Muscle of leg (tissue), 11 donors: ENCODE data around the gene GPC1. TPM values are rescaled to one million over a fixed set of nuclear protein-coding genes. Genes with fewer than 3 reads are reported as not detected.

Experiments
- DNase-seq: peaks from one replicate; pipeline ENCODE4 v3.0.0; 2013
- H3K27ac ChIP-seq: one replicate; pipeline ENCODE4 v1.5.1; 2013; ENCODE audit warnings: mild to moderate bottlenecking, low read length, control low read depth
- H3K27me3 ChIP-seq: one replicate; pipeline ENCODE4 v1.6.1; 2013; ENCODE audit warnings: low read length; ENCODE audit not compliant: control insufficient read depth, insufficient read depth
- H3K36me3 ChIP-seq: one replicate; pipeline ENCODE4 v1.6.1; 2013; ENCODE audit warnings: low read length; ENCODE audit not compliant: control insufficient read depth, insufficient read depth
- H3K4me1 ChIP-seq: one replicate; pipeline ENCODE4 v1.6.1; 2013; ENCODE audit warnings: low read length; ENCODE audit not compliant: control insufficient read depth, insufficient read depth
- H3K4me3 ChIP-seq: one replicate; pipeline ENCODE4 v1.5.1; 2013; ENCODE audit warnings: low read length, control low read depth
- H3K9me3 ChIP-seq: replicated peaks from 2 replicates; pipeline ENCODE4 v1.6.1; 2013; ENCODE audit warnings: low read depth, low read length; ENCODE audit not compliant: control insufficient read depth
- WGBS: methylation state at CpG from one replicate; pipeline ENCODE4 v1.1.5; 2013; ENCODE audit warnings: missing lambda C conversion rate; ENCODE audit not compliant: insufficient coverage; 5-methylcytosine and 5-hydroxymethylcytosine counted together
- polyA plus RNA-seq, 8 donors: library from polyadenylated mRNA; unstranded; fragments of 120-200 nt; gene quantifications; one replicate each; pipeline versions ENCODE4 v1.2.1 to v1.2.3, GENCODE V29; 2013; ENCODE audit warnings: inconsistent platforms in 1 of 8, low replicate concordance in 1 of 8; ENCODE audit not compliant: insufficient read length in 8 of 8, insufficient read depth in 1 of 8
- total RNA-seq: library from RNA; stranded (reverse); fragments of 120-200 nt; gene quantifications from one replicate; pipeline ENCODE4 v1.2.4, GENCODE V29; 2013

GPC1 gene
- total and polyA plus RNA-seq, 9 donors, result 21.1 to 111 (median 97.7) TPM

GRCh38 chr2:240462073-240462706, 26.7 kb downstream of the GPC1 start:
- H3K27ac ChIP-seq, result no peak overlapping the region
- H3K9me3 ChIP-seq, result no peaks in the 10 kb centered on the region
- 92% methylated on average over 41 of the region's 41 CpGs for WGBS
- peaks cover 47% of the 10 kb centered on the region for H3K36me3 ChIP-seq
- H3K4me1 ChIP-seq, result peaks cover 40% of the 10 kb centered on the region
- no peak overlapping the region for H3K4me3 ChIP-seq
- no peak for DNase-seq
- peaks cover under 1% of the 10 kb centered on the region for H3K27me3 ChIP-seq

DNA sequence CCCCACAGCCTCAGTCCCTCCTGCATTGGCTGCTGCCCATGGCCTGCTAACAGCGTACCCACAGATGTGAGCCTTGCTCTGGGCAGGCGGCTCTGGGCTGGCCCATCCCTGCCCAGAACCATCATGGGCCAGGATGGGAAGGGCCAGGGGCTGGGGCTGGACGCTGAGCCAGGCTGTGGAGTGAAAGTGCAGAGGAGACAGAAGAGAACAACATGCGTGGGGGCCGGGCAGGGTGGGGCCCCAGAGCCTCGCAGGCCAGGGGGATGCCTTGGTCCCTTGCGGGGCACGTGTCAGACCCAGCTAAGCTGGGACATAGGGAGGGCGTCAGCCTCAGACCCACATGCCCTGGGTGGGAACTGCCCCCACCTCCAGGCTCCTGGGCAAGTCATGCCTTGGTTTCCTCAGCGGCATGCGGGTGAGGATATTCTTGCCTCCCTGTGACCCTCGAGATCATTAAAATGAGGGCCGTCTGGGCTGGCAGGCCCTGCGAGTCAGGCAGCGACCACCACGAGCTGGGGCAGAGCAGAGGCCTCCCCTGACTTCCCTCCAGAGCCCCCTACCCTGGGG, 27.3 kb downstream of the GPC1 start:
- no peak for DNase-seq
- Histone ChIP-seq H3K27me3 (no peaks in the 10 kb centered on the region), H3K36me3 (peaks cover 47% of the 10 kb centered on the region), H3K9me3 (no peaks in the 10 kb centered on the region), H3K4me1 (peaks cover 34% of the 10 kb centered on the region), H3K27ac (no peak overlapping the region), H3K4me3 (no peak overlapping the region)
- 86% methylated on average over 16 of the region's 16 CpGs for WGBS

GRCh38 chr2:240463274-240463865, 27.9 kb downstream of the GPC1 start:
- Histone ChIP-seq H3K36me3 (peaks cover 47% of the 10 kb centered on the region), H3K4me3 (no peak overlapping the region), H3K27me3 (no peaks in the 10 kb centered on the region), H3K4me1 (peaks cover 29% of the 10 kb centered on the region), H3K27ac (no peak overlapping the region), H3K9me3 (no peaks in the 10 kb centered on the region)
- WGBS, result 89% methylated on average over 22 of the region's 22 CpGs
- no peak for DNase-seq

- Histone ChIP-seq H3K4me1 (peaks cover 22% of the 10 kb centered on the region), H3K4me3 (no peak overlapping the region), H3K36me3 (peaks cover 47% of the 10 kb centered on the region), H3K9me3 (no peaks in the 10 kb centered on the region), H3K27me3 (no peaks in the 10 kb centered on the region), H3K27ac (no peak overlapping the region)
- peak; percentile 2 for DNase-seq
- WGBS, result 92% methylated on average over 20 of the region's 21 CpGs
These were observed 28.5 kb downstream of the GPC1 start for GRCh38 chr2:240463866-240464481.

- Histone ChIP-seq H3K4me1 (peaks cover 17% of the 10 kb centered on the region), H3K9me3 (no peaks in the 10 kb centered on the region), H3K36me3 (peaks cover 47% of the 10 kb centered on the region), H3K27me3 (no peaks in the 10 kb centered on the region), H3K4me3 (no peak overlapping the region), H3K27ac (no peak overlapping the region)
- peak; percentile 0 for DNase-seq
- WGBS, result 93% methylated on average over 43 of the region's 43 CpGs
These were observed 29.2 kb downstream of the GPC1 start for GRCh38 chr2:240464514-240465241.

DNA sequence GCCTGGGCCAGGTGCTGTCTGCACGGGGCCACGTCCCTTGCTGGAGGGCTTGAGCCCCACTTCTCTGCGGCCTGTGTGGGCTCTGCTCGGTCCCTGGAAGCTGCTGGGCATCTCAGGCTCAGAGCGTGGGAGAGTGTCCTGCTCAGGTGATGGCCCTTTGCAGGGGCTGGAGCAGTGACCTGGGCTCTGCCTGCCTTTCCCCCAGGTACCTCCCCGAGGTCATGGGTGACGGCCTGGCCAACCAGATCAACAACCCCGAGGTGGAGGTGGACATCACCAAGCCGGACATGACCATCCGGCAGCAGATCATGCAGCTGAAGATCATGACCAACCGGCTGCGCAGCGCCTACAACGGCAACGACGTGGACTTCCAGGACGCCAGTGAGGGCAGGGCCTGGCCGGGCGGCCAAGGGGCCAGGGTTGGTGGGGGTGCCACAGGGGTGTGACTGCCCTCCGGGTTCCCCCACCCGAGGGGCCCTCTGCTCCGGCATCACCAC, 29.9 kb downstream of the GPC1 start:
- H3K4me3 ChIP-seq, result no peak overlapping the region
- H3K36me3 ChIP-seq, result peaks cover 47% of the 10 kb centered on the region
- H3K4me1 ChIP-seq, result peaks cover 11% of the 10 kb centered on the region
- no peak overlapping the region for H3K27ac ChIP-seq
- WGBS, result 96% methylated on average over 22 of the region's 22 CpGs
- no peaks in the 10 kb centered on the region for H3K27me3 ChIP-seq
- no peak for DNase-seq
- no peaks in the 10 kb centered on the region for H3K9me3 ChIP-seq

GRCh38 chr2:240465765-240466578, 30.5 kb downstream of the GPC1 start:
- Histone ChIP-seq H3K4me3 (no peak overlapping the region), H3K4me1 (peaks cover 4% of the 10 kb centered on the region), H3K36me3 (peaks cover 44% of the 10 kb centered on the region), H3K27me3 (no peaks in the 10 kb centered on the region), H3K9me3 (no peaks in the 10 kb centered on the region), H3K27ac (no peak overlapping the region)
- DNase-seq, result no peak
- WGBS, result 75% methylated on average over 20 of the region's 28 CpGs

GRCh38 chr2:240466579-240467148, 31.2 kb downstream of the GPC1 start:
- H3K4me1 ChIP-seq, result peaks cover 2% of the 10 kb centered on the region
- peaks cover 44% of the 10 kb centered on the region for H3K36me3 ChIP-seq
- H3K9me3 ChIP-seq, result no peaks in the 10 kb centered on the region
- 73% methylated on average over 19 of the region's 19 CpGs for WGBS
- H3K27me3 ChIP-seq, result no peaks in the 10 kb centered on the region
- no peak overlapping the region for H3K4me3 ChIP-seq
- no peak overlapping the region for H3K27ac ChIP-seq
- DNase-seq, result no peak

GRCh38 chr2:240467149-240467642, 31.7 kb downstream of the GPC1 start:
- Histone ChIP-seq H3K27me3 (no peaks in the 10 kb centered on the region), H3K4me1 (peaks cover 2% of the 10 kb centered on the region), H3K27ac (no peak overlapping the region), H3K4me3 (no peak overlapping the region), H3K9me3 (peaks cover 2% of the 10 kb centered on the region), H3K36me3 (peaks cover 44% of the 10 kb centered on the region)
- no peak for DNase-seq
- WGBS, result 73% methylated on average over 8 of the region's 12 CpGs
